ENCODE results near the gene SKA2.
A peak's percentile ranks its signal among the peaks of the same experiment; 100 is the strongest.
"Not testable (repeated sequence)": the region's sequence is repeated elsewhere in the genome, so short reads cannot be mapped to it uniquely, and the experiment has no call there.

Gene SKA2

DNA sequence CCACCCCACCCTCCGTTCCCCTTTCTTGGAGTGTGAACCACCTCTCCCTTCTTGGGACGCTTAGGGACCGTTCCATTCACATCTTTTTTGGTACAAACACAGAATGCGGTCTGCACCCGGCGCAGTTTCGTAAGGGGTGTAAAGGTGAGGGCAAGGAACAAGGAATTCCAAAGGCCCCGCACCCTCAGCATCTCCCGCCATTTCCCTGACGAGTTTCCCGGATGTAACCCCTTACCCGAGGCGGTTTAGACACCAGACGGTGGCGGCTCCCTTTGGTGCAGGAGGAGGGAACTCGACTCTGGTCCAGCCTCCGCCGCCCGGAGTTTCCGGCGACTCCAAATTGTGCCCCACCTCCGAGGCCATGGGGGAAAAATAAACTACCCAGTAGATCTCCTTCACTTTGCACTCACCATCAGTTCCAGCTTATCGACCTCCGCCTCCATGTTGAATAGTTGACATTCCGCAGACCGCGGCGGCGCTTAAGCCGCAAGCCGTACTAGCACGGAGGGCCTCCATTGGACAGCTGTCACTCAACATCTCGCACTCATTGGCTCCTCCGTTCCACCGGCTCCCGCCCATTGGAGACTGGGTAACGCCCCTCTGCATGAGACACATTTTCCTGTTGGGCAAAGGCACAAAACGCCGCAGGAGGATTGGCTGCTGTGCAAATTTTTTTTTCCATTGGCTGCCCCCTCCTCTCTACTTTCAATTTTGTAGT, at the start of gene SKA2:
Gene SKA2 (minus strand): TSS at position 466 of the 718 bp plus-strand sequence. CDS start 23 bp downstream, at position 443.
- peak in 56 of 58 donors; percentile 87 to 100 (median 100) for DNase-seq

- DNase-seq: no peak
These were observed 47.3 kb upstream of the SKA2 start for GRCh38 chr17:59202320-59202719.

- no peak for DNase-seq
These were observed 44.4 kb upstream of the SKA2 start for GRCh38 chr17:59199398-59199797.

GRCh38 chr17:59193336-59193862, 38.4 kb upstream of the SKA2 start:
- no peak for DNase-seq

GRCh38 chr17:59190806-59191205, 35.8 kb upstream of the SKA2 start:
- DNase-seq: no peak

DNA sequence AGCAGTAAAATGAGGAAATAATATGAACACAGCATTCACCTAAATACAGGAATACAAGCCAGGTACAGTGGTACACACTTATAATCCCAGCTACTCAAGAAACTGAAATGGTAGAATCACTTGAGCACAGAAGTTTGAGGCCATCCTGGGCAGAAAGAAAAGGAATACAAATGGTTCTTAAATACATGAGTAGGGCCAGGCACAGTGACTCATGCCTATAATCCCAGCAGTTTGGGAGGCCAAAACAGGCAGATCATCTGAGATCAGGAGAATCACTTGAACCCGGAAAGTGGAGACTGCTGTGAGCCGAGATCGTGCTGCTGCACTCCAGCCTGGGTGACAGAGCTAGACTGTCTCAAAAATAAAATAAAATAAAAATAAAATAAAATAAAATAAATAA, 31.9 kb upstream of the SKA2 start:
- no peak for DNase-seq

- DNase-seq: no peak
These were observed 31.0 kb upstream of the SKA2 start for GRCh38 chr17:59185997-59186396.

DNA sequence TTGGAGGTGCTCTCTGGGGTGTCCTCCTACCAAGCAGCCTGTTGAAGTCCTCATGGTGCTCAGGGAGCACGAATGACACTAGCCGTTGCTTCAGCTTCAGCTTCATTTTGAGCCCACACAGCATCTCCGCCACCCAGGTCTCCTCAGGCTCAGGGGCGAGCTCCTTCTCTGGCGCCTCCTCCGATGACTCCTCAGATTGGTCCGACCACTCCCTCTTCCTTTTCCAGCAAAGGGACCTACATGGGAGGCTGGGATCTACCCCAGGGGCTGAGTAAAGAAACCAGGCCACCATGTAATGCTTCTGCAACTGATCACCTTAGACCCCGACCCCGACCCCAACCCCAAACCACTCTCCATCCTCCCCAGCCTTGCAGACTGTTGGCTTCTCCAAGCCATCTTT, 26.5 kb upstream of the SKA2 start:
- DNase-seq: no peak

DNA sequence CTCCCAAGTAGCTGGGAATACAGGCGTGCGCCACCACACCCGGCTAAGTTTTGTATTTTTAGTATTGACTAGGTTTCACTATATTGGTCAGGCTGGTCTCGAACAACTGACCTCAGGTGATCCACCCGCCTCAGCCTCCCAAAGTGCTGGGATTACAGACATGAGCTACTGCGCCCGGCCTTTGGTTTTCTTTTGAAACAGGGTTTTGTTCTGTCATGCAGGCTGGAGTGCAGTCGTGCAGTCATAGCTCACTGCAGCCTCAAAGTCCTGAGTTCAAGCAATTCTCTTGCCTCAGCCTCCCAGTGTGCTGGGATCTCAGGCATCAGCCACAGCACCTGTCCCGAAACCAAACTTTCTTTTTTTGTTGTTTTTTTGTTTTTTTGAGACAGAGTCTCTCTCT, 25.6 kb upstream of the SKA2 start:
- DNase-seq: no peak

GRCh38 chr17:59179601-59180000, 24.6 kb upstream of the SKA2 start:
- DNase-seq: not testable (repeated sequence)

- no peak for DNase-seq
These were observed 23.4 kb upstream of the SKA2 start for GRCh38 chr17:59178266-59178985.

DNA sequence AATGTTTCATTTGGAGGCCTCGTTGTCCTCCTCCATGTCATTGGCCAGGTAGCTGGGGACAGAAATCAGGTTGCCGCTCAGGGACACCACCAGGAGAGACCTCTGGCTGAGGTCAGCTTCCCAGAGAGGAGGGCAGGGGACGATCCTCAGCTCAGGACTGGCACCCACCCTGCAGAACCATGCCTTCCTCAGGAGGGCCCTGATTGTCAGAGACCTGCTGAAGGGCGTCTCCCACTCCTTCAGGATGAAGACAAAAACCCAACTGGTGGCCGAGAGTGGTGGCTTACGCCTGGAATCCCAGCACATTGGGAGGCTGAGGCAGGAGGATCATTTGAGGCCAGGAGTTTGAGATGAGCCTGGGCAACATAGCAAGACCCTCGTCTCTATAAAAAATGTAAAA, 20.1 kb upstream of the SKA2 start:
- DNase-seq: no peak

DNA sequence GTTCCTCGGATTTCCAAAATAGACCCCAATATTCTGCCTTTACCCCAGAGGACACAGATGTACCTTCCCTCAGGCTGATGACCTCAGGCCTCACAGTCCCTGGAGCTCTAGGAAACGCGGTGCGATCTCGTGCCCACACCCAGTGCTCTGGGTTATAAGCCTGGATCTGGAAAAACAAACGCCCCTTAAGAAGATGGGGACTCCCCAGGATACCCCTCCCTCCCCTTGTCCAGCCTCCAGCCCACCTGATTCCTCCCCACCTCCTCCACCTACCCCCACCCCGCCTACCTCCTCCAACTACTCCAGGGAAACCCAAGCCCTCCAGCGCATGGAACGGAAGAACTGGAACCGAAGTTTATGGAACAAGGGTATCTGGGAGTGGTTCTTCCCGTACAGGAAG, 19.7 kb upstream of the SKA2 start:
- no peak for DNase-seq

GRCh38 chr17:59172436-59173004, 17.5 kb upstream of the SKA2 start:
- DNase-seq: no peak

DNA sequence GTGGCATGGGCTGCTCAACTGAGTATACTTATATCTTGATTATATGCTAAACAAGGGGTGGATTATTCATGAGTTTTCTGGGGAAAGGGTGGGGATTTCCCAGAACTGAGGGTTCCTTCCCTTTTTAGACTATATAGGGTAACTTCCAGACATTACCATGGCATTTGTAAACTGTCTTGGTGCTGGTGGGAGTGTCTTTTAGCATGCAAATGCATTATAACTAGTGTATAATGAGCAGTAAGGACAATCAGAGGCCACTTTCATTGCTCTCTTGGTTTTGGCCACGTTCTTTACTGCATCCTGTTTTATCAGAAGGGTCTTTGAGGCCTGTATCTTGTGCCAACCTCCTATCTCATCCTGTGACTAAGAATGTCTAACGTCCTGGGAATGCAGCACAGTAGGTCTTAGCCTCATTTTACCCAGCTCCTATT, 12.6 kb upstream of the SKA2 start:
- no peak for DNase-seq

DNA sequence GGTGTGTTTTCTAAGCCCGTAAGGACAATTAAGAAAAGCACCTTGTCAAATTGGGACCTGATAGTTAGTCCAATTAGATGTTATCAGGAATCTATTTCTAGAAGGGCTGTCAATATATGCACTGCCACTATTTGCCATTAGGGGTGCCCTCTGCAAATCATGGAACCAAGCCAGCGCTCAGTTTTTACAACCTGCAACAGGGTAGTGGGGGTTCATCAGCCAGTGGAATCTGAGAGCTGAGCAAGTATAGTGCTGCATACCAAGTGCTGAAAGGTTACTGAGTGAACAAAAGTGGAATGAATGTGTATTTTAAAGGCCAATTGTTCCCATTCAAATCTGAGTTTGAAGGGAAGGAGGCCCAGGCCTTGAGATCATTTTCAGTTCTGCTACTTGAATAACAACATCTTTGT, 11.0 kb upstream of the SKA2 start:
- peak in 53 of 58 donors; percentile 2 to 79 (median 46) for DNase-seq

GRCh38 chr17:59161477-59161876, 6.5 kb upstream of the SKA2 start:
- DNase-seq: no peak

- DNase-seq: no peak
These were observed 5.4 kb upstream of the SKA2 start for GRCh38 chr17:59160157-59161025.

GRCh38 chr17:59155439-59156177, 622 bp upstream of the SKA2 start, which contains the start of gene PRR11:
Gene PRR11, plus strand, starts transcription at chr17:59155746. Its CDS starts 14,007 bp downstream, at chr17:59169753.
- peak in 53 of 58 donors; percentile 77 to 100 (median 100) for DNase-seq

GRCh38 chr17:59154292-59154720, 680 bp downstream of the SKA2 start:
- DNase-seq: peak in 26 of 58 donors; percentile 25 to 76 (median 50)
